Gastrocnemius medialis (tissue), 4 donors: Measurements from ENCODE around the gene ESPL1.

ENCODE experiments used
- POLR2A ChIP-seq, 2 donors: fragments of 450-650 bp; IDR thresholded peaks; one replicate each; pipeline ENCODE4 v1.6.1; 2017; ENCODE audit warnings: antibody characterized with exemption in 2 of 2, mild to moderate bottlenecking in 2 of 2, moderate library complexity in 2 of 2
- TF ChIP-seq, protein P1 (sequence below), 5 experiments: fragments of 450-650 bp in 3 of 5; fragments of 200-600 bp in 2 of 5; sonication (generic) in 2 of 5; IDR thresholded peaks in 4 of 5; conservative IDR thresholded peaks in 1 of 5; 1 replicate in 4 of 5; 2 replicates in 1 of 5; pipeline ENCODE4 v1.5.1; 2016 to 2019; ENCODE audit warnings: antibody characterized with exemption in 5 of 5, mild to moderate bottlenecking in 3 of 5, moderate library complexity in 3 of 5

DNA sequence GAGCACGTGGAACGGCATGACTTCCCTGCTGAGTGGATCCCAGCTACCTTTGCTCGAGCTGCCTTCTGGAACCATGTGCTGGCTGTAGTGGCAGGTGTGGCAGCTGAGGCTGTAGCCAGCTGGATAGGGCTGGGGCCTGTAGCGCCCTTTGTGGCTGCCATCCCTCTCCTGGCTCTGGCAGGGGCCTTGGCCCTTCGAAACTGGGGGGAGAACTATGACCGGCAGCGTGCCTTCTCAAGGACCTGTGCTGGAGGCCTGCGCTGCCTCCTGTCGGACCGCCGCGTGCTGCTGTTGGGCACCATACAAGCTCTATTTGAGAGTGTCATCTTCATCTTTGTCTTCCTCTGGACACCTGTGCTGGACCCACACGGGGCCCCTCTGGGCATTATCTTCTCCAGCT lies 14.8 kb upstream of the ESPL1 start:
- TF ChIP-seq POLR2A (IDR thresholded peaks at IDR 0.05): no peak
- TF ChIP-seq, protein P1, sequence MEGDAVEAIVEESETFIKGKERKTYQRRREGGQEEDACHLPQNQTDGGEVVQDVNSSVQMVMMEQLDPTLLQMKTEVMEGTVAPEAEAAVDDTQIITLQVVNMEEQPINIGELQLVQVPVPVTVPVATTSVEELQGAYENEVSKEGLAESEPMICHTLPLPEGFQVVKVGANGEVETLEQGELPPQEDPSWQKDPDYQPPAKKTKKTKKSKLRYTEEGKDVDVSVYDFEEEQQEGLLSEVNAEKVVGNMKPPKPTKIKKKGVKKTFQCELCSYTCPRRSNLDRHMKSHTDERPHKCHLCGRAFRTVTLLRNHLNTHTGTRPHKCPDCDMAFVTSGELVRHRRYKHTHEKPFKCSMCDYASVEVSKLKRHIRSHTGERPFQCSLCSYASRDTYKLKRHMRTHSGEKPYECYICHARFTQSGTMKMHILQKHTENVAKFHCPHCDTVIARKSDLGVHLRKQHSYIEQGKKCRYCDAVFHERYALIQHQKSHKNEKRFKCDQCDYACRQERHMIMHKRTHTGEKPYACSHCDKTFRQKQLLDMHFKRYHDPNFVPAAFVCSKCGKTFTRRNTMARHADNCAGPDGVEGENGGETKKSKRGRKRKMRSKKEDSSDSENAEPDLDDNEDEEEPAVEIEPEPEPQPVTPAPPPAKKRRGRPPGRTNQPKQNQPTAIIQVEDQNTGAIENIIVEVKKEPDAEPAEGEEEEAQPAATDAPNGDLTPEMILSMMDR (IDR thresholded peaks at IDR 0.05 in 4 of 5, conservative IDR thresholded peaks at IDR 0.05 in 1 of 5): no peak
